ENCODE measurements around the gene SPEG. TPM values are rescaled to one million over a fixed set of nuclear protein-coding genes. Genes with fewer than 3 reads are reported as not detected.

The SPEG gene
- total and polyA plus RNA-seq, 2 of the 13 experiments (the other 11 are each of a cell fraction or from before 2014, with no cell fraction given), result 0.18 to 0.24 TPM

DNA sequence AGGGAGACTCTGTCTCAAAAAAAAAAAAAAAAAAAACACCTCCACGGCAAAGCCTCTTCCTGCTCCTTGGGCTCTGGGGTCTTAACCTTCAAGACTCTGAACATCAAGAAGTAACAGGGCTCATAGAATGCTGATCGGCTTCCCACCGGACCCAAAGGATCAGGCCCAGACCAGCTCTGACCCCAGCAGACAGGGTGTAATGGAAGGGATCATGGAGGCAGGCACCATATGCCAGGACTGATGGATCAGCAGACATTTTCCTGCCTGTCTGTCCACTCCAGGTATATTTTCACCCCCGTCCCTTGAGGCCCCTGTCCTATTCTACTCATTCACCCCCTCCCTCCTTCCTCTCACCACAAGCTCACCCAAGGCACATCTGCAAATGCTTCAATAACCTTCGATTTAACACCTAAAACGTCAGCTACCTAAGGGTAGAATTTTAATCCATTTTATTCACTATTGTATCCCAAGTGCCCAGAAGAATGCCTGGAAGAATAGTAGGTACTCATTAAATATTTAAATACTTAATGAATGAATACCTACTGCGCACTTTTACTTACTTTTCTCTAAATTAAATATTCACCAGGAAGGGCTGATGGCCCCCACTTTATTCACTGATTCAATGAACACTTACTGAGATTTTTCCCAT is 4.6 kb upstream of the SPEG start (continued):
- TF ChIP-seq ZNF777 (CRISPR knock-in tag; IDR thresholded peaks at IDR 0.05) (no peak), JUN (CRISPR knock-in tag; IDR thresholded peaks at IDR 0.05) (no peak), RFX5 (IDR thresholded peaks at IDR 0.05; ENCODE audit: low read depth, low read length) (no peak), ZNF619 (CRISPR knock-in tag; IDR thresholded peaks at IDR 0.05) (no peak)
- TF ChIP-seq, protein P1, sequence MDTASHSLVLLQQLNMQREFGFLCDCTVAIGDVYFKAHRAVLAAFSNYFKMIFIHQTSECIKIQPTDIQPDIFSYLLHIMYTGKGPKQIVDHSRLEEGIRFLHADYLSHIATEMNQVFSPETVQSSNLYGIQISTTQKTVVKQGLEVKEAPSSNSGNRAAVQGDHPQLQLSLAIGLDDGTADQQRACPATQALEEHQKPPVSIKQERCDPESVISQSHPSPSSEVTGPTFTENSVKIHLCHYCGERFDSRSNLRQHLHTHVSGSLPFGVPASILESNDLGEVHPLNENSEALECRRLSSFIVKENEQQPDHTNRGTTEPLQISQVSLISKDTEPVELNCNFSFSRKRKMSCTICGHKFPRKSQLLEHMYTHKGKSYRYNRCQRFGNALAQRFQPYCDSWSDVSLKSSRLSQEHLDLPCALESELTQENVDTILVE (CRISPR knock-in tag; IDR thresholded peaks at IDR 0.05), result no peak

DNA sequence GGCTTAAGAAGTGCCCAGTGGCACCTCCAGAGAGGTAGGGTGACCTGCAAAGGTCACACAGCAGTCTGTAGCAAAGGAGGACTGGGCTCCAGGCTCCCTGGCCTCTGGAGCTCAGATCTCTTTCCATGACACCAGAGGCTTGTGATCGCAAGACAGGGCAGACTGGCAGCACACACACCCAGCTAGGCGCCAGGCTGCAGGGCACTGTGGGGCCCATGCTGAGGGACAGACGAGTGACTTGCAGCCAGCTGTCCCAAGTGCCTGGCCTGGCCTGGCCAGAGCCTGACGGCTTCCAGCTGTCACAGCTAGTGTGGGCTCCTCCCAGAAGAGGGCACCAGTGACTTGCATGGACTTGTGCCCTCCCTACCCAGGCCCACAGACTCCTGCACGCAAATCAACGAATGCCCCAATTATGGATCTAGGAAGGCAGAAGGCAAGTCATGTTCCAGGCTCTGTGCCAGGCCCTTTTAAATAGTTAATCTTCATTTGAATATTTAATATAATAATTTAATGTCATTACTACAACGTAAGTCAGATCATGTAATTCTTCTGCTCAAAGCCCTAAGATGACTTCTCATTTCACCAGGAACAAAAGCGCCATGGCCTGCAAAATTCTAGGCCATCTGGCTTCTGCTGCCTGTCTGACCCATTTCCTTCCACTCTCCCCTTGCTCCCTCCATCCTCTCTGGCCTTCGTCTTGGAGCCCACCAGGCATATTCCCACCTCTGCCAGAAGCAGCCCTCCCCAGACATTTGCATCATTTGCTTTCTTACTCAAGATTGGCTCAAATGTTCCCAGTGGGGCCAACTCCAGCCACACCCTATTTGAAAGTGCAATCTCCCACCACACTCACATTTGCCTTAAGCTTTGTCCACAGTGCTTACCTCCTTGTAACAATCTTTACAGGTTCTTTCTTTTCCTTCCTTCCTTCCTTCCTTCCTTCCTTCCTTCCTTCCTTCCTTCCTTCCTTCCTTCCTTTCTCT is 3.7 kb upstream of the SPEG start:
- in situ Hi-C loops (cut with HindIII; ENCODE audit: extremely low pct_ligation_motif_present, low pct_unique_long_range_greater_than_20kb), result no loop called here
- no peak overlapping the region for H3K9ac ChIP-seq (ENCODE audit: insufficient read depth, low read depth, low read length)
- 22% methylated on average over 9 of the region's 9 CpGs for WGBS (ENCODE audit: low lambda C conversion rate)
- no peaks in the 10 kb centered on the region for H3K36me3 ChIP-seq (replicated peaks in 1 of 2; ENCODE audit: control insufficient read depth in 1 of 2, insufficient read depth in 2 of 2, low read length in 2 of 2)
- no TSS peak for BruUV-seq (replicated peaks)
- POLR2A ChIA-PET, result no interaction called here
- H3K4me1 ChIP-seq (ENCODE audit: insufficient read depth, low read length), result no peaks in the 10 kb centered on the region
- peaks cover 16 to 62% of the 10 kb centered on the region in 2 experiments for H3K27me3 ChIP-seq (ENCODE audit: control insufficient read depth in 1 of 2, insufficient read depth in 2 of 2, low read length in 2 of 2)
- CTCF ChIA-PET (ENCODE audit: low intra/inter-chr PET ratio, low total read pairs), result interaction anchor here (1.6 kb wide), 1 partner anchor 99 kb away, joined by 11 read pairs; no protein-coding TSS in a partner anchor
- DNase-seq (ENCODE audit: low spot score) (peak; percentile 21), ATAC-seq (peak; percentile 91), FAIRE-seq (no peak)
- no peak overlapping the region for H3K4me2 ChIP-seq (ENCODE audit: low read depth, low read length)
- no peaks in the 10 kb centered on the region for H3K9me3 ChIP-seq (ENCODE audit: low read length)
- no peak overlapping the region for H3K4me3 ChIP-seq (replicated peaks in 1 of 3; ENCODE audit: insufficient read depth in 1 of 3, low read depth in 2 of 3, low read length in 3 of 3)
- H3K79me2 ChIP-seq (ENCODE audit: insufficient read depth, low read length), result no peaks in the 10 kb centered on the region
- no peak overlapping the region for H2AFZ ChIP-seq (ENCODE audit: low read length)
- no peak overlapping the region for H3K27ac ChIP-seq (ENCODE audit: extremely low read length, insufficient read depth, low read length)
- intact Hi-C loops (cut with micrococcal nuclease; ENCODE audit: unreplicated experiment), result loop anchor here (1.0 to 2.0 kb wide), 2 partner anchors 28 to 99 kb away; no protein-coding TSS in a partner anchor
- H4K20me1 ChIP-seq (ENCODE audit: insufficient read depth, low read length), result no peaks in the 10 kb centered on the region; the same call in 1 of the 2 replicates
- TF ChIP-seq, protein P2, sequence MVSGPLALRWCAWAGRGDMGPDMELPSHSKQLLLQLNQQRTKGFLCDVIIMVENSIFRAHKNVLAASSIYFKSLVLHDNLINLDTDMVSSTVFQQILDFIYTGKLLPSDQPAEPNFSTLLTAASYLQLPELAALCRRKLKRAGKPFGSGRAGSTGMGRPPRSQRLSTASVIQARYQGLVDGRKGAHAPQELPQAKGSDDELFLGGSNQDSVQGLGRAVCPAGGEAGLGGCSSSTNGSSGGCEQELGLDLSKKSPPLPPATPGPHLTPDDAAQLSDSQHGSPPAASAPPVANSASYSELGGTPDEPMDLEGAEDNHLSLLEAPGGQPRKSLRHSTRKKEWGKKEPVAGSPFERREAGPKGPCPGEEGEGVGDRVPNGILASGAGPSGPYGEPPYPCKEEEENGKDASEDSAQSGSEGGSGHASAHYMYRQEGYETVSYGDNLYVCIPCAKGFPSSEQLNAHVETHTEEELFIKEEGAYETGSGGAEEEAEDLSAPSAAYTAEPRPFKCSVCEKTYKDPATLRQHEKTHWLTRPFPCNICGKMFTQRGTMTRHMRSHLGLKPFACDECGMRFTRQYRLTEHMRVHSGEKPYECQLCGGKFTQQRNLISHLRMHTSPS (CRISPR knock-in tag; IDR thresholded peaks at IDR 0.05; ENCODE audit: low read depth), result peak; percentile 28; the same call in 1 of the 2 replicates
- TF ChIP-seq, protein P3, sequence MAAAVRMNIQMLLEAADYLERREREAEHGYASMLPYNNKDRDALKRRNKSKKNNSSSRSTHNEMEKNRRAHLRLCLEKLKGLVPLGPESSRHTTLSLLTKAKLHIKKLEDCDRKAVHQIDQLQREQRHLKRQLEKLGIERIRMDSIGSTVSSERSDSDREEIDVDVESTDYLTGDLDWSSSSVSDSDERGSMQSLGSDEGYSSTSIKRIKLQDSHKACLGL (CRISPR knock-in tag; IDR thresholded peaks at IDR 0.05), result no peak
- no peak for TF ChIP-seq NR2F1 (CRISPR knock-in tag; IDR thresholded peaks at IDR 0.05)
- TF ChIP-seq IKZF4 (CRISPR knock-in tag; IDR thresholded peaks at IDR 0.05; ENCODE audit: borderline replicate concordance, low read depth, not compliant biosample characterization), result no peak
- TF ChIP-seq ZNF768 (CRISPR knock-in tag; IDR thresholded peaks at IDR 0.05), result peak; percentile 93
- no peak for TF ChIP-seq ZNF337 (CRISPR knock-in tag; IDR thresholded peaks at IDR 0.05; ENCODE audit: borderline replicate concordance, low read depth)
- TF ChIP-seq KDM2A (CRISPR knock-in tag; IDR thresholded peaks at IDR 0.05; ENCODE audit: borderline replicate concordance, low read depth), result 0 out of 2 replicates have a peak, but pooled peaks have one; percentile 30
- TF ChIP-seq ZBTB38 (CRISPR knock-in tag; IDR thresholded peaks at IDR 0.05), result no peak
- TF ChIP-seq, protein P4, sequence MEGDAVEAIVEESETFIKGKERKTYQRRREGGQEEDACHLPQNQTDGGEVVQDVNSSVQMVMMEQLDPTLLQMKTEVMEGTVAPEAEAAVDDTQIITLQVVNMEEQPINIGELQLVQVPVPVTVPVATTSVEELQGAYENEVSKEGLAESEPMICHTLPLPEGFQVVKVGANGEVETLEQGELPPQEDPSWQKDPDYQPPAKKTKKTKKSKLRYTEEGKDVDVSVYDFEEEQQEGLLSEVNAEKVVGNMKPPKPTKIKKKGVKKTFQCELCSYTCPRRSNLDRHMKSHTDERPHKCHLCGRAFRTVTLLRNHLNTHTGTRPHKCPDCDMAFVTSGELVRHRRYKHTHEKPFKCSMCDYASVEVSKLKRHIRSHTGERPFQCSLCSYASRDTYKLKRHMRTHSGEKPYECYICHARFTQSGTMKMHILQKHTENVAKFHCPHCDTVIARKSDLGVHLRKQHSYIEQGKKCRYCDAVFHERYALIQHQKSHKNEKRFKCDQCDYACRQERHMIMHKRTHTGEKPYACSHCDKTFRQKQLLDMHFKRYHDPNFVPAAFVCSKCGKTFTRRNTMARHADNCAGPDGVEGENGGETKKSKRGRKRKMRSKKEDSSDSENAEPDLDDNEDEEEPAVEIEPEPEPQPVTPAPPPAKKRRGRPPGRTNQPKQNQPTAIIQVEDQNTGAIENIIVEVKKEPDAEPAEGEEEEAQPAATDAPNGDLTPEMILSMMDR (CRISPR knock-in tag; IDR thresholded peaks at IDR 0.05), result peak; percentile 77
- TF ChIP-seq STAG1 (CRISPR knock-in tag; IDR thresholded peaks at IDR 0.05), result peak; percentile 53
